Small intestine (tissue), 7 donors: ENCODE data around the gene MEIOC. TPM values are rescaled to one million over a fixed set of nuclear protein-coding genes. Genes with fewer than 3 reads are reported as not detected.

Experiments
- DNase-seq, 2 donors: peaks; one replicate each; pipeline versions ENCODE4 v3.0.0 to v3.0.0-alpha.2; 2013
- FAIRE-seq: peaks from 2 replicates; lab custom pipeline; 2012; peaks lifted over from hg19 to GRCh38; lab: Jason Lieb, UNC
- H3K27ac ChIP-seq, 3 donors: one replicate each; pipeline ENCODE4 v1.5.1; 2013; ENCODE audit warnings: low read length in 2 of 3, mild to moderate bottlenecking in 2 of 3, control low read depth in 1 of 3, inconsistent platforms in 1 of 3, low read depth in 1 of 3, moderate library complexity in 1 of 3
- H3K27me3 ChIP-seq, 3 donors: one replicate each; pipeline ENCODE4 v1.6.1; 2013; ENCODE audit warnings: low read length in 3 of 3, inconsistent platforms in 1 of 3; ENCODE audit not compliant: control insufficient read depth in 3 of 3, insufficient read depth in 3 of 3
- H3K36me3 ChIP-seq, 3 donors: one replicate each; pipeline ENCODE4 v1.6.1; 2013; ENCODE audit warnings: low read length in 3 of 3, inconsistent platforms in 1 of 3, low read depth in 1 of 3, mild to moderate bottlenecking in 1 of 3, moderate library complexity in 1 of 3; ENCODE audit not compliant: control insufficient read depth in 3 of 3, insufficient read depth in 2 of 3
- H3K4me1 ChIP-seq, 3 donors: one replicate each; pipeline ENCODE4 v1.6.1; 2013; ENCODE audit warnings: low read length in 2 of 3, inconsistent platforms in 1 of 3, low read depth in 1 of 3, mild to moderate bottlenecking in 1 of 3, moderate library complexity in 1 of 3; ENCODE audit not compliant: control insufficient read depth in 3 of 3, insufficient read depth in 2 of 3
- H3K4me3 ChIP-seq, 3 donors: one replicate each; pipeline ENCODE4 v1.5.1; 2013; ENCODE audit warnings: low read length in 3 of 3, control low read depth in 1 of 3, inconsistent platforms in 1 of 3, low read depth in 1 of 3, mild to moderate bottlenecking in 1 of 3, moderate library complexity in 1 of 3
- H3K9me3 ChIP-seq, 2 donors: one replicate each; pipeline ENCODE4 v1.6.1; 2013; ENCODE audit warnings: low read depth in 1 of 2, low read length in 1 of 2; ENCODE audit not compliant: control insufficient read depth in 2 of 2, insufficient read depth in 1 of 2
- WGBS, 3 donors: extraction: QIAGEN DNeasy Blood & Tissue Kit; methylation state at CpG; one replicate each; pipeline ENCODE4 v1.1.7; 2013; 5-methylcytosine and 5-hydroxymethylcytosine counted together
- polyA plus RNA-seq, 4 donors: library from polyadenylated mRNA; stranded (reverse) in 3 of 4; unstranded in 1 of 4; fragments of 200-250 nt in 3 of 4; fragments of 120-200 nt in 1 of 4; gene quantifications; one replicate each; pipeline versions ENCODE4 v1.2.1 to v1.2.3, GENCODE V29; 2013
- donor health status: healthy with polysubstance abuse.
- donor health status: control.
- donor health status: control.
- donor health status: Bipolar disorder and iron deficiency.
- donor health status: healthy.

MEIOC gene
- polyA plus RNA-seq, 4 donors = 0.06 to 0.59 TPM; not detected in 2

GRCh38 chr17:44707755-44708400 lies 51.6 kb downstream of the MEIOC start:
- H3K4me1 ChIP-seq = peaks cover 2 to 5% (median 5%) of the 10 kb centered on the region in 3 donors
- 10 to 23% (median 21%) methylated on average over 4 of the region's 4 CpGs for WGBS, 3 donors
- peak overlapping the region in 2 of 3 donors; percentile 83 to 96 for H3K4me3 ChIP-seq
- H3K27ac ChIP-seq = peak overlapping the region in 2 of 3 donors; percentile 31 to 68
- DNase-seq (peak in 1 of 2 donors; percentile 0), FAIRE-seq (no peak)
- no peaks in the 10 kb centered on the region for H3K36me3 ChIP-seq
- H3K27me3 ChIP-seq = no peaks in the 10 kb centered on the region
- H3K9me3 ChIP-seq = no peaks in the 10 kb centered on the region

GRCh38 chr17:44708401-44709263 lies 52.4 kb downstream of the MEIOC start, which contains the start of gene DBF4B:
DBF4B (plus strand) TSS chr17:44708665; CDS start chr17:44708821, 156 bp downstream.
- no peaks in the 10 kb centered on the region for H3K9me3 ChIP-seq
- DNase-seq (peak; percentile 85 to 97), FAIRE-seq (no peak)
- H3K27ac ChIP-seq = peak within 1 kb of the TSS in 2 of 3 donors; percentile 31 to 68
- no peaks in the 10 kb centered on the region for H3K36me3 ChIP-seq
- peak within 1 kb of the TSS; percentile 64 to 96 (median 83) for H3K4me3 ChIP-seq
- no peaks in the 10 kb centered on the region for H3K27me3 ChIP-seq
- WGBS, 3 donors = 1% methylated on average over 52 of the region's 52 CpGs
- peaks cover 2 to 5% (median 5%) of the 10 kb centered on the region in 3 donors for H3K4me1 ChIP-seq

- H3K4me3 ChIP-seq = no peak overlapping the region
- H3K27ac ChIP-seq = no peak overlapping the region
- no peaks in the 10 kb centered on the region for H3K9me3 ChIP-seq
- H3K27me3 ChIP-seq = no peaks in the 10 kb centered on the region
- H3K36me3 ChIP-seq = peaks cover 0 to 20% (median 0%) of the 10 kb centered on the region in 3 donors
- FAIRE-seq = no peak
- DNase-seq = no peak
- 94 to 100% (median 96%) methylated on average over 1 of the region's 1 CpG for WGBS, 3 donors
- H3K4me1 ChIP-seq = no peaks in the 10 kb centered on the region
These were observed 63.2 kb downstream of the MEIOC start for GRCh38 chr17:44719444-44719843.

GRCh38 chr17:44722254-44722653 lies 66.0 kb downstream of the MEIOC start:
- WGBS, 3 donors = 90 to 94% (median 91%) methylated on average over 5 of the region's 5 CpGs
- DNase-seq (no peak), FAIRE-seq (no peak)
- Histone ChIP-seq H3K36me3 (peaks cover 0 to 20% (median 0%) of the 10 kb centered on the region in 3 donors), H3K4me1 (no peaks in the 10 kb centered on the region), H3K27ac (no peak overlapping the region), H3K9me3 (no peaks in the 10 kb centered on the region), H3K27me3 (no peaks in the 10 kb centered on the region), H3K4me3 (no peak overlapping the region)

Other genes with a start within 250 kb of the MEIOC start
- 10 to 100 TPM in 2 of 4 donors, 1 to 10 TPM in 2; 7.3 to 29.6 (median 10.7) TPM for gene GPATCH8, start 153.1 kb upstream of the MEIOC start, polyA plus RNA-seq
- 1 to 10 TPM in 1 of 4 donors, under 1 TPM in 1, not detected in 2; 0.79 to 3.1 TPM for gene FZD2, start 99.0 kb upstream of the MEIOC start, polyA plus RNA-seq
- gene CCDC43, start 33.3 kb downstream of the MEIOC start, polyA plus RNA-seq = 10 to 100 TPM in 3 of 4 donors, 1 to 10 TPM in 1; 8.1 to 26.0 (median 15.9) TPM
- 1 to 10 TPM in 3 of 4 donors, under 1 TPM in 1; 0.54 to 9.1 (median 3.1) TPM for gene DBF4B, start 52.2 kb downstream of the MEIOC start, polyA plus RNA-seq
- under 1 TPM in 2 of 4 donors, not detected in 2; 0.15 to 0.62 TPM for gene ADAM11, start 102.5 kb downstream of the MEIOC start, polyA plus RNA-seq
- 1 to 10 TPM in 2 of 4 donors, not detected in 2; 3.2 to 4.7 TPM for gene GJC1, start 173.8 kb downstream of the MEIOC start, polyA plus RNA-seq
- 1 to 10 TPM in 3 of 4 donors, not detected in 1; 1.2 to 6.5 (median 1.5) TPM for gene HIGD1B, start 191.4 kb downstream of the MEIOC start, polyA plus RNA-seq
- gene EFTUD2, start 243.0 kb downstream of the MEIOC start, polyA plus RNA-seq = 10 to 100 TPM; 19.9 to 71.2 (median 33.8) TPM